GM18861 (cell line): Measurements from ENCODE around the gene RASGRF2.
"Not testable (repeated sequence)": the region's sequence is repeated elsewhere in the genome, so short reads cannot be mapped to it uniquely, and the experiment has no call there.

Experiments
- ATAC-seq: cut with Tn5 transposase; IDR thresholded peaks from one replicate; pipeline ENCODE4 v1.9.1; 2021; ENCODE audit not compliant: unreplicated experiment

RASGRF2 gene

GRCh38 chr5:81068635-81069034, 108.5 kb downstream of the RASGRF2 start:
- no peak for ATAC-seq

GRCh38 chr5:81069990-81070389, 109.8 kb downstream of the RASGRF2 start:
- ATAC-seq: no peak

GRCh38 chr5:81070571-81071255, 110.5 kb downstream of the RASGRF2 start:
- ATAC-seq: no peak

- no peak for ATAC-seq
Measured at GRCh38 chr5:81075041-81075440, 114.9 kb downstream of the RASGRF2 start.

GRCh38 chr5:81077105-81077504, 116.9 kb downstream of the RASGRF2 start:
- ATAC-seq: no peak

- ATAC-seq: no peak
Measured at GRCh38 chr5:81078930-81079329, 118.8 kb downstream of the RASGRF2 start.

GRCh38 chr5:81080809-81081460, 120.8 kb downstream of the RASGRF2 start:
- no peak for ATAC-seq

- no peak for ATAC-seq
Measured at GRCh38 chr5:81081461-81081835, 121.3 kb downstream of the RASGRF2 start.

- ATAC-seq: no peak
Measured at GRCh38 chr5:81086881-81087281, 126.7 kb downstream of the RASGRF2 start.

- no peak for ATAC-seq
Measured at GRCh38 chr5:81091199-81091598, 131.0 kb downstream of the RASGRF2 start.

- no peak for ATAC-seq
Measured at GRCh38 chr5:81093536-81094196, 133.5 kb downstream of the RASGRF2 start.

GRCh38 chr5:81095835-81096234, 135.7 kb downstream of the RASGRF2 start:
- no peak for ATAC-seq

- no peak for ATAC-seq
Measured at GRCh38 chr5:81097713-81098112, 137.6 kb downstream of the RASGRF2 start.

- no peak for ATAC-seq
Measured at GRCh38 chr5:81105261-81105877, 145.2 kb downstream of the RASGRF2 start.

GRCh38 chr5:81115261-81115660, 155.1 kb downstream of the RASGRF2 start:
- no peak for ATAC-seq

GRCh38 chr5:81117566-81117965, 157.4 kb downstream of the RASGRF2 start:
- no peak for ATAC-seq

GRCh38 chr5:81121273-81121672, 161.1 kb downstream of the RASGRF2 start:
- no peak for ATAC-seq

GRCh38 chr5:81121836-81122630, 161.9 kb downstream of the RASGRF2 start:
- no peak for ATAC-seq

- not testable (repeated sequence) for ATAC-seq
Measured at GRCh38 chr5:81124689-81125088, 164.5 kb downstream of the RASGRF2 start.

GRCh38 chr5:81125959-81126358, 165.8 kb downstream of the RASGRF2 start:
- ATAC-seq: no peak

- ATAC-seq: no peak
Measured at GRCh38 chr5:81128416-81128815, 168.3 kb downstream of the RASGRF2 start.
